K562 (cell line): Measurements from ENCODE around the gene SYTL5. TPM values are rescaled to one million over a fixed set of nuclear protein-coding genes. Genes with fewer than 3 reads are reported as not detected.

ENCODE experiments used
- ATAC-seq: fragments of 200-7000 bp; cut with Tn5 transposase; 3 replicates; pipeline ENCODE4 v1.9.1; 2020; ENCODE audit warnings: moderate library complexity
- BruUV-seq: library from RNA; stranded (reverse); fragments of 400-500 nt; replicated peaks from 2 replicates; lab custom pipeline; 2021; lab: Mats Ljungman, UMichigan
- CTCF ChIA-PET: fragments of 300-600 bp; formaldehyde crosslinking; extraction: SDS; loops from one replicate; lab custom pipeline; 2021; ENCODE audit warnings: low intra/inter-chr PET ratio; lab: Yijun Ruan, JAX
- POLR2A ChIA-PET: fragments of 300-600, 350-650 bp; sonication (Branson Sonifier 250); formaldehyde crosslinking; extraction: SDS; loops from one replicate; lab custom pipeline; 2021; ENCODE audit warnings: antibody characterized with exemption, inconsistent platforms; lab: Yijun Ruan, JAX
- DNase-seq, 4 experiments: peaks; one replicate each; pipeline versions ENCODE4 v3.0.0 to v3.0.0-alpha.2; 2011 to 2018; ENCODE audit warnings: low spot score in 3 of 4, mixed read lengths in 3 of 4; ENCODE audit errors: extremely low read depth in 1 of 4
- FAIRE-seq: peaks from 2 replicates; lab custom pipeline; 2011; peaks lifted over from hg19 to GRCh38; lab: Jason Lieb, UNC
- H2AFZ ChIP-seq: 2 replicates; pipeline ENCODE4 v1.6.0; 2011; ENCODE audit warnings: low read depth, low read length, control low read depth, inconsistent platforms
- H3K27ac ChIP-seq: fragments of 200-600 bp; 3 replicates; pipeline ENCODE4 v1.8.0; 2011; ENCODE audit warnings: low read depth, mild to moderate bottlenecking, control low read depth, inconsistent platforms, low read length, moderate library complexity, mixed read lengths; ENCODE audit errors: extremely low read depth
- H3K27me3 ChIP-seq, 2 experiments: fragments of 300-600 bp in 1 of 2; 2 replicates in 1 of 2; 3 replicates in 1 of 2; pipeline versions ENCODE4 v1.6.0 to v1.8.0; 2011; ENCODE audit warnings: inconsistent platforms in 2 of 2, low read length in 2 of 2, mild to moderate bottlenecking in 1 of 2, mixed read lengths in 1 of 2, moderate library complexity in 1 of 2; ENCODE audit not compliant: control insufficient read depth in 2 of 2, insufficient read depth in 2 of 2
- H3K36me3 ChIP-seq: fragments of 300-600 bp; 3 replicates; pipeline ENCODE4 v1.8.0; 2011; ENCODE audit warnings: mild to moderate bottlenecking, low read length, inconsistent platforms; ENCODE audit not compliant: control insufficient read depth, insufficient read depth
- H3K4me1 ChIP-seq, 2 experiments: fragments of 200-600 bp in 1 of 2; replicated peaks in 1 of 2; 2 replicates in 1 of 2; 3 replicates in 1 of 2; pipeline versions ENCODE4 v1.5.1 to v1.8.0; 2011; ENCODE audit warnings: inconsistent platforms in 2 of 2, low read length in 2 of 2, mild to moderate bottlenecking in 1 of 2, mixed read lengths in 1 of 2, moderate library complexity in 1 of 2; ENCODE audit not compliant: control insufficient read depth in 2 of 2, insufficient read depth in 2 of 2
- H3K4me2 ChIP-seq: 2 replicates; pipeline ENCODE4 v1.6.1; 2011; ENCODE audit warnings: low read length, control low read depth, inconsistent platforms, mixed read lengths; ENCODE audit not compliant: insufficient read depth
- H3K4me3 ChIP-seq: fragments of 200-600 bp; sonication (generic), shearing (Covaris generic); 2 replicates; pipeline ENCODE4 v1.5.1; 2016; ENCODE audit warnings: control low read depth, inconsistent platforms
- H3K79me2 ChIP-seq: fragments of 200-600 bp; 3 replicates; pipeline ENCODE4 v1.8.0; 2011; ENCODE audit warnings: low read length, inconsistent platforms; ENCODE audit not compliant: control insufficient read depth, insufficient read depth
- H3K9ac ChIP-seq, 2 experiments: 2 replicates each; pipeline versions ENCODE4 v1.6.0 to v1.6.1; 2011; ENCODE audit warnings: low read depth in 2 of 2, low read length in 2 of 2, control low read depth in 1 of 2, inconsistent platforms in 1 of 2, mild to moderate bottlenecking in 1 of 2, mixed read lengths in 1 of 2; ENCODE audit not compliant: insufficient read depth in 1 of 2
- H3K9me1 ChIP-seq: one replicate; pipeline ENCODE4 v1.6.0; 2011; ENCODE audit warnings: inconsistent platforms, mild to moderate bottlenecking, low read length, moderate library complexity; ENCODE audit not compliant: control insufficient read depth, insufficient read depth
- H3K9me3 ChIP-seq: replicated peaks from 2 replicates; pipeline ENCODE4 v1.5.1; 2011; ENCODE audit warnings: low read depth, low read length, inconsistent platforms; ENCODE audit not compliant: control insufficient read depth, insufficient read depth
- H4K20me1 ChIP-seq: replicated peaks from 2 replicates; pipeline ENCODE4 v1.6.1; 2011; ENCODE audit warnings: low read length, inconsistent platforms, mixed read lengths; ENCODE audit not compliant: control insufficient read depth, insufficient read depth
- ILF3 ChIP-seq: fragments of 450-650 bp; IDR thresholded peaks from 2 replicates; pipeline ENCODE4 v1.6.1; 2018; ENCODE audit warnings: antibody characterized with exemption, mild to moderate bottlenecking, moderate library complexity, borderline replicate concordance
- MCM3 ChIP-seq: fragments of 450-650 bp; IDR thresholded peaks from 2 replicates; pipeline ENCODE4 v1.6.1; 2016
- MTF1 ChIP-seq: fragments of 250-450 bp; sonication (Bioruptor Pico); IDR thresholded peaks from 2 replicates; pipeline ENCODE4 v1.9.0; 2021; ENCODE audit warnings: moderate library complexity, mild to moderate bottlenecking, inconsistent platforms, borderline replicate concordance
- PHB ChIP-seq: fragments of 250-450 bp; sonication (Bioruptor Pico); IDR thresholded peaks from 2 replicates; pipeline ENCODE4 v1.5.0; 2021
- RUNX1 ChIP-seq: sonication (generic); IDR thresholded peaks from 2 replicates; pipeline ENCODE4 v1.6.1; 2016; ENCODE audit warnings: antibody characterized with exemption, low read depth
- SMAD1 ChIP-seq: fragments of 150-350 bp; IDR thresholded peaks from 2 replicates; pipeline ENCODE4 v1.6.1; 2014; ENCODE audit warnings: low read length, low read depth; ENCODE audit not compliant: partially characterized antibody
- SMARCC2 ChIP-seq: fragments of 450-650 bp; IDR thresholded peaks from 2 replicates; pipeline ENCODE4 v1.6.1; 2017; ENCODE audit warnings: antibody characterized with exemption, moderate library complexity, mild to moderate bottlenecking, low read depth
- STAT5B ChIP-seq: fragments of 250-450 bp; sonication (Bioruptor Pico); IDR thresholded peaks from 2 replicates; pipeline ENCODE4 v1.8.0; 2021; ENCODE audit warnings: mild to moderate bottlenecking, inconsistent platforms
- TAF1 ChIP-seq: IDR thresholded peaks from 2 replicates; pipeline ENCODE4 v1.6.1; 2011; ENCODE audit warnings: mild to moderate bottlenecking, low read length, moderate library complexity; ENCODE audit not compliant: insufficient read depth, control insufficient read depth, severe bottlenecking; ENCODE audit errors: extremely low read depth
- ZC3H11A ChIP-seq: IDR thresholded peaks from 2 replicates; pipeline ENCODE4 v1.6.1; 2012; ENCODE audit warnings: low read depth, low read length, improper control_type of control experiment
- ZNF217 ChIP-seq: sonication (generic); formaldehyde crosslinking; IDR thresholded peaks from 2 replicates; pipeline ENCODE4 v1.8.0; 2022; ENCODE audit warnings: mild to moderate bottlenecking, missing genetic modification reagents
- ZNF717 ChIP-seq: fragments of 250-450 bp; sonication (Bioruptor Pico); IDR thresholded peaks from 2 replicates; pipeline ENCODE4 v1.5.0; 2021
- WGBS: fragments of 100-300 bp; shearing (Covaris generic); methylation state at CpG from one replicate; pipeline ENCODE4 v1.1.6; 2016; ENCODE audit warnings: low coverage, mixed read lengths; ENCODE audit not compliant: insufficient coverage; ENCODE audit errors: missing lambda C conversion rate; 5-methylcytosine and 5-hydroxymethylcytosine counted together
- in situ Hi-C: fragments of 300-500 bp; cut with MboI; formaldehyde crosslinking; loops from 4 replicates; pipeline ENCODE4 v1.15.0; 2018; ENCODE audit warnings: inconsistent platforms, mixed read lengths
- intact Hi-C: fragments of 100-400 bp; cut with micrococcal nuclease; formaldehyde crosslinking; loops from 2 replicates; pipeline ENCODE4 v1.14.2; 2022
- polyA plus RNA-seq, 8 experiments: library from polyadenylated mRNA; depleted of rRNA in 4 of 8; stranded (reverse) in 5 of 8; unstranded in 3 of 8; fragments of >200 nt; fragmentation: Nextera tagmentation in 2 of 8; fragmentation: Illumina TruSeq in 1 of 8; extraction: Ambion mirVana in 2 of 8; extraction: Trizol in 1 of 8; gene quantifications; 2 replicates each; pipeline versions ENCODE4 v1.2.1 to v1.2.3, GENCODE V29; 2011 to 2014; ENCODE audit warnings: inconsistent platforms in 1 of 8, missing spikeins in 1 of 8
- total RNA-seq, 7 experiments: library from RNA; depleted of rRNA in 6 of 7; stranded (reverse); fragments of >200 nt in 6 of 7; fragmentation: Illumina TruSeq in 2 of 7; extraction: Trizol in 2 of 7; gene quantifications; 2 replicates each; pipeline versions ENCODE4 v1.2.1 to v1.2.3, GENCODE V29; 2011 to 2021; ENCODE audit warnings: low replicate concordance in 1 of 7
- TF ChIP-seq, protein P1 (sequence below): fragments of 250-450 bp; sonication (Bioruptor Pico); IDR thresholded peaks from 2 replicates; pipeline ENCODE4 v1.4.0; 2020; ENCODE audit warnings: mild to moderate bottlenecking, moderate library complexity, borderline replicate concordance
- TF ChIP-seq, protein P2 (sequence below): fragments of 450-650 bp; IDR thresholded peaks from 2 replicates; pipeline ENCODE4 v1.6.1; 2016; ENCODE audit warnings: low read depth, mild to moderate bottlenecking, moderate library complexity
- TF ChIP-seq, protein P3 (sequence below): fragments of 450-650 bp; formaldehyde crosslinking; IDR thresholded peaks from 2 replicates; pipeline ENCODE4 v1.4.0; 2022; ENCODE audit warnings: missing genetic modification characterization
- TF ChIP-seq, protein P4 (sequence below): fragments of 450-650 bp; IDR thresholded peaks from 2 replicates; pipeline ENCODE4 v1.6.1; 2018; ENCODE audit not compliant: partially characterized antibody

Gene SYTL5
- total and polyA plus RNA-seq, 9 of the 15 experiments (the other 6 are each of a cell fraction or from before 2014, with no cell fraction given) = 0.01 to 0.25 (median 0.09) TPM

DNA sequence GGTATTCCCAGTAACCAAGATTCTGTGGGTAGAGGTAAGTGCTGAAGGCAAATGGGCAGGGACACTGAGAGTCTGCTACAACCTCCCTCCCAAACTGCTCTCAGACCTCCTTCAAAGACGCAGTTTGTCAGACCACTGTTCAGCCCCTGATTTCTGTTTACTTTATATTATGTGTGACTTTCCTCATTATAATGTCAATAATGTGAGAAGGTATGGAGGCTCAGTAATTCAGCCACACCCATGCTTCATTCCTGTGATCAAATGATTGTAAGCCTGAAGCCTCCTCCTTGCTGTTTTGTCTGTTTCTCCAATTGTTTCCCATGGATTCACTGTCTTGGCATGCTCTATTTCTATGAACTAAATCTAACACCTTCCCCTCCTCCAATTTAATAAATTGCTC lies 75.6 kb downstream of the SYTL5 start:
- Histone ChIP-seq H3K4me1 (no peaks in the 10 kb centered on the region), H3K36me3 (no peaks in the 10 kb centered on the region), H3K9me1 (no peaks in the 10 kb centered on the region), H3K9me3 (no peaks in the 10 kb centered on the region), H3K9ac (no peak overlapping the region), H3K4me3 (no peak overlapping the region), H3K27me3 (no peaks in the 10 kb centered on the region), H3K79me2 (no peaks in the 10 kb centered on the region), H2AFZ (no peak overlapping the region), H3K27ac (no peak overlapping the region), H4K20me1 (no peaks in the 10 kb centered on the region), H3K4me2 (no peak overlapping the region)
- intact Hi-C loops (no loop called here), in situ Hi-C loops (no loop called here)
- no TSS peak for BruUV-seq
- DNase-seq (no peak), ATAC-seq (no peak), FAIRE-seq (no peak)
- 21% methylated on average over 1 of the region's 1 CpG for WGBS
- CTCF ChIA-PET = no interaction called here
- POLR2A ChIA-PET = no interaction called here
- TF ChIP-seq, protein P1, sequence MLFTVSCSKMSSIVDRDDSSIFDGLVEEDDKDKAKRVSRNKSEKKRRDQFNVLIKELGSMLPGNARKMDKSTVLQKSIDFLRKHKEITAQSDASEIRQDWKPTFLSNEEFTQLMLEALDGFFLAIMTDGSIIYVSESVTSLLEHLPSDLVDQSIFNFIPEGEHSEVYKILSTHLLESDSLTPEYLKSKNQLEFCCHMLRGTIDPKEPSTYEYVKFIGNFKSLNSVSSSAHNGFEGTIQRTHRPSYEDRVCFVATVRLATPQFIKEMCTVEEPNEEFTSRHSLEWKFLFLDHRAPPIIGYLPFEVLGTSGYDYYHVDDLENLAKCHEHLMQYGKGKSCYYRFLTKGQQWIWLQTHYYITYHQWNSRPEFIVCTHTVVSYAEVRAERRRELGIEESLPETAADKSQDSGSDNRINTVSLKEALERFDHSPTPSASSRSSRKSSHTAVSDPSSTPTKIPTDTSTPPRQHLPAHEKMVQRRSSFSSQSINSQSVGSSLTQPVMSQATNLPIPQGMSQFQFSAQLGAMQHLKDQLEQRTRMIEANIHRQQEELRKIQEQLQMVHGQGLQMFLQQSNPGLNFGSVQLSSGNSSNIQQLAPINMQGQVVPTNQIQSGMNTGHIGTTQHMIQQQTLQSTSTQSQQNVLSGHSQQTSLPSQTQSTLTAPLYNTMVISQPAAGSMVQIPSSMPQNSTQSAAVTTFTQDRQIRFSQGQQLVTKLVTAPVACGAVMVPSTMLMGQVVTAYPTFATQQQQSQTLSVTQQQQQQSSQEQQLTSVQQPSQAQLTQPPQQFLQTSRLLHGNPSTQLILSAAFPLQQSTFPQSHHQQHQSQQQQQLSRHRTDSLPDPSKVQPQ (CRISPR knock-in tag) = no peak
- TF ChIP-seq SMARCC2 (no peak), TAF1 (no peak), STAT5B (CRISPR knock-in tag) (no peak), MTF1 (CRISPR knock-in tag) (no peak), MCM3 (no peak), SMAD1 (no peak), RUNX1 (no peak), ZC3H11A (no peak), ZNF717 (CRISPR knock-in tag) (no peak), ILF3 (no peak), PHB (CRISPR knock-in tag) (no peak), ZNF217 (CRISPR knock-in tag) (no peak)
- TF ChIP-seq, protein P2, sequence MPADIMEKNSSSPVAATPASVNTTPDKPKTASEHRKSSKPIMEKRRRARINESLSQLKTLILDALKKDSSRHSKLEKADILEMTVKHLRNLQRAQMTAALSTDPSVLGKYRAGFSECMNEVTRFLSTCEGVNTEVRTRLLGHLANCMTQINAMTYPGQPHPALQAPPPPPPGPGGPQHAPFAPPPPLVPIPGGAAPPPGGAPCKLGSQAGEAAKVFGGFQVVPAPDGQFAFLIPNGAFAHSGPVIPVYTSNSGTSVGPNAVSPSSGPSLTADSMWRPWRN = no peak
- TF ChIP-seq, protein P3, sequence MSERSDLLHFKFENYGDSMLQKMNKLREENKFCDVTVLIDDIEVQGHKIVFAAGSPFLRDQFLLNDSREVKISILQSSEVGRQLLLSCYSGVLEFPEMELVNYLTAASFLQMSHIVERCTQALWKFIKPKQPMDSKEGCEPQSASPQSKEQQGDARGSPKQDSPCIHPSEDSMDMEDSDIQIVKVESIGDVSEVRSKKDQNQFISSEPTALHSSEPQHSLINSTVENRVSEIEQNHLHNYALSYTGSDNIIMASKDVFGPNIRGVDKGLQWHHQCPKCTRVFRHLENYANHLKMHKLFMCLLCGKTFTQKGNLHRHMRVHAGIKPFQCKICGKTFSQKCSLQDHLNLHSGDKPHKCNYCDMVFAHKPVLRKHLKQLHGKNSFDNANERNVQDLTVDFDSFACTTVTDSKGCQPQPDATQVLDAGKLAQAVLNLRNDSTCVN = no peak
- TF ChIP-seq, protein P4, sequence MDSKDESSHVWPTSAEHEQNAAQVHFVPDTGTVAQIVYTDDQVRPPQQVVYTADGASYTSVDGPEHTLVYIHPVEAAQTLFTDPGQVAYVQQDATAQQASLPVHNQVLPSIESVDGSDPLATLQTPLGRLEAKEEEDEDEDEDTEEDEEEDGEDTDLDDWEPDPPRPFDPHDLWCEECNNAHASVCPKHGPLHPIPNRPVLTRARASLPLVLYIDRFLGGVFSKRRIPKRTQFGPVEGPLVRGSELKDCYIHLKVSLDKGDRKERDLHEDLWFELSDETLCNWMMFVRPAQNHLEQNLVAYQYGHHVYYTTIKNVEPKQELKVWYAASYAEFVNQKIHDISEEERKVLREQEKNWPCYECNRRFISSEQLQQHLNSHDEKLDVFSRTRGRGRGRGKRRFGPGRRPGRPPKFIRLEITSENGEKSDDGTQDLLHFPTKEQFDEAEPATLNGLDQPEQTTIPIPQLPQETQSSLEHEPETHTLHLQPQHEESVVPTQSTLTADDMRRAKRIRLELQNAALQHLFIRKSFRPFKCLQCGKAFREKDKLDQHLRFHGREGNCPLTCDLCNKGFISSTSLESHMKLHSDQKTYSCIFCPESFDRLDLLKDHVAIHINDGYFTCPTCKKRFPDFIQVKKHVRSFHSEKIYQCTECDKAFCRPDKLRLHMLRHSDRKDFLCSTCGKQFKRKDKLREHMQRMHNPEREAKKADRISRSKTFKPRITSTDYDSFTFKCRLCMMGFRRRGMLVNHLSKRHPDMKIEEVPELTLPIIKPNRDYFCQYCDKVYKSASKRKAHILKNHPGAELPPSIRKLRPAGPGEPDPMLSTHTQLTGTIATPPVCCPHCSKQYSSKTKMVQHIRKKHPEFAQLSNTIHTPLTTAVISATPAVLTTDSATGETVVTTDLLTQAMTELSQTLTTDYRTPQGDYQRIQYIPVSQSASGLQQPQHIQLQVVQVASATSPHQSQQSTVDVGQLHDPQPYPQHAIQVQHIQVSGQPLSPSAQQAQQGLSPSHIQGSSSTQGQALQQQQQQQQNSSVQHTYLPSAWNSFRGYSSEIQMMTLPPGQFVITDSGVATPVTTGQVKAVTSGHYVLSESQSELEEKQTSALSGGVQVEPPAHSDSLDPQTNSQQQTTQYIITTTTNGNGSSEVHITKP = no peak
